Astrocyte (in vitro differentiated cells and primary cell): ENCODE results near the gene RASA1. TPM values are rescaled to one million over a fixed set of nuclear protein-coding genes. Genes with fewer than 3 reads are reported as not detected.

Source experiments
- DNase-seq: peaks from one replicate; pipeline ENCODE4 v3.0.0-alpha.2; 2010; ENCODE audit warnings: low read depth
- FAIRE-seq: peaks from 2 replicates; lab custom pipeline; 2011; peaks lifted over from hg19 to GRCh38; lab: Jason Lieb, UNC
- H2AFZ ChIP-seq: 2 replicates; pipeline ENCODE4 v1.6.0; 2012; ENCODE audit warnings: low read depth, low read length, inconsistent platforms
- H3K27ac ChIP-seq: 2 replicates; pipeline ENCODE4 v1.5.1; 2011; ENCODE audit warnings: low read depth, low read length, inconsistent platforms
- H3K27me3 ChIP-seq: 2 replicates; pipeline ENCODE4 v1.6.0; 2011; ENCODE audit warnings: low read length, inconsistent platforms; ENCODE audit not compliant: insufficient read depth
- H3K36me3 ChIP-seq: 2 replicates; pipeline ENCODE4 v1.5.1; 2011; ENCODE audit warnings: low read length, inconsistent platforms; ENCODE audit not compliant: insufficient read depth
- H3K4me1 ChIP-seq: 2 replicates; pipeline ENCODE4 v1.5.1; 2011; ENCODE audit warnings: low read length, inconsistent platforms; ENCODE audit not compliant: insufficient read depth
- H3K4me2 ChIP-seq: 2 replicates; pipeline ENCODE4 v1.6.0; 2012; ENCODE audit warnings: low read length, inconsistent platforms
- H3K4me3 ChIP-seq: 2 replicates; pipeline ENCODE4 v1.5.1; 2011; ENCODE audit warnings: low read depth, mild to moderate bottlenecking, low read length, inconsistent platforms; ENCODE audit not compliant: insufficient read depth
- H3K79me2 ChIP-seq: 2 replicates; pipeline ENCODE4 v1.6.0; 2012; ENCODE audit warnings: mild to moderate bottlenecking, low read length, inconsistent platforms; ENCODE audit not compliant: insufficient read depth
- H3K9ac ChIP-seq: 2 replicates; pipeline ENCODE4 v1.6.0; 2012; ENCODE audit warnings: mild to moderate bottlenecking, low read length, inconsistent platforms
- H3K9me3 ChIP-seq: 2 replicates; pipeline ENCODE4 v1.5.1; 2012; ENCODE audit warnings: low read depth, mild to moderate bottlenecking, low read length, inconsistent platforms; ENCODE audit not compliant: insufficient read depth
- H4K20me1 ChIP-seq: 2 replicates; pipeline ENCODE4 v1.6.0; 2012; ENCODE audit warnings: low read length, inconsistent platforms; ENCODE audit not compliant: insufficient read depth
- H3K27ac Mint-ChIP-seq: one replicate; pipeline ENCODE4 v1.8.0; 2021; ENCODE audit warnings: mild to moderate bottlenecking, mixed read lengths; ENCODE audit not compliant: unreplicated experiment
- H3K27me3 Mint-ChIP-seq: one replicate; pipeline ENCODE4 v1.8.0; 2021; ENCODE audit warnings: low read depth, mixed read lengths; ENCODE audit not compliant: unreplicated experiment
- H3K36me3 Mint-ChIP-seq: one replicate; pipeline ENCODE4 v1.8.0; 2021; ENCODE audit warnings: low read depth, mixed read lengths; ENCODE audit not compliant: unreplicated experiment
- H3K4me1 Mint-ChIP-seq: one replicate; pipeline ENCODE4 v1.8.0; 2021; ENCODE audit warnings: low read depth, mixed read lengths; ENCODE audit not compliant: unreplicated experiment
- H3K4me3 Mint-ChIP-seq: one replicate; pipeline ENCODE4 v1.8.0; 2021; ENCODE audit warnings: mild to moderate bottlenecking, moderate library complexity, mixed read lengths; ENCODE audit not compliant: unreplicated experiment
- H3K9me3 Mint-ChIP-seq: one replicate; pipeline ENCODE4 v1.8.0; 2021; ENCODE audit warnings: mild to moderate bottlenecking, mixed read lengths; ENCODE audit not compliant: unreplicated experiment
- CTCF ChIP-seq: IDR thresholded peaks from 2 replicates; pipeline ENCODE4 v1.5.1; 2011; ENCODE audit warnings: low read depth, mild to moderate bottlenecking, inconsistent platforms, low read length, moderate library complexity; ENCODE audit not compliant: insufficient read depth
- EZH2 ChIP-seq: IDR thresholded peaks from 2 replicates; pipeline ENCODE4 v1.6.1; 2012; ENCODE audit warnings: mild to moderate bottlenecking, low read length, inconsistent platforms; ENCODE audit not compliant: insufficient read depth
- total RNA-seq: library from RNA; stranded (reverse); gene quantifications from 2 replicates; pipeline ENCODE4 v1.2.1, GENCODE V29; 2021

The RASA1 gene
- total RNA-seq, 1 donor from 2014 or later, result 62.8 TPM

GRCh38 chr5:87258507-87258906 is 9.2 kb upstream of the RASA1 start:
- no peaks in the 10 kb centered on the region for H3K79me2 ChIP-seq

GRCh38 chr5:87260604-87261192 is 7.0 kb upstream of the RASA1 start:
- Histone ChIP-seq H3K4me2 (no peak overlapping the region), H3K27ac (no peak overlapping the region), H3K4me1 (no peaks in the 10 kb centered on the region), H3K4me3 (no peak overlapping the region), H3K27me3 (no peaks in the 10 kb centered on the region), H3K9me3 (no peaks in the 10 kb centered on the region), H4K20me1 (no peaks in the 10 kb centered on the region), H2AFZ (no peak overlapping the region), H3K79me2 (no peaks in the 10 kb centered on the region), H3K36me3 (no peaks in the 10 kb centered on the region), H3K9ac (no peak overlapping the region)
- FAIRE-seq, result no peak
- Mint-ChIP-seq H3K36me3 (no peaks in the 10 kb centered on the region), H3K4me3 (no peak overlapping the region), H3K27ac (no peak overlapping the region), H3K27me3 (no peaks in the 10 kb centered on the region), H3K9me3 (no peaks in the 10 kb centered on the region), H3K4me1 (peaks cover 2% of the 10 kb centered on the region)
- no peak for TF ChIP-seq CTCF
- DNase-seq, result no peak

More at GRCh38 chr5:87258507-87258906, 9.2 kb upstream of the RASA1 start:
- no peaks in the 10 kb centered on the region for H3K9me3 ChIP-seq
- Mint-ChIP-seq H3K27me3 (no peaks in the 10 kb centered on the region), H3K9me3 (no peaks in the 10 kb centered on the region), H3K36me3 (no peaks in the 10 kb centered on the region), H3K27ac (no peak overlapping the region), H3K4me3 (no peak overlapping the region), H3K4me1 (peaks cover 2% of the 10 kb centered on the region)
- DNase-seq (no peak), FAIRE-seq (no peak)
- H3K4me2 ChIP-seq, result no peak overlapping the region
- TF ChIP-seq EZH2, result no peak
- no peak for TF ChIP-seq CTCF
- H3K27ac ChIP-seq, result no peak overlapping the region
- H2AFZ ChIP-seq, result no peak overlapping the region
- no peaks in the 10 kb centered on the region for H3K36me3 ChIP-seq
- no peak overlapping the region for H3K4me3 ChIP-seq
- H3K27me3 ChIP-seq, result no peaks in the 10 kb centered on the region
- H3K4me1 ChIP-seq, result no peaks in the 10 kb centered on the region
- H3K9ac ChIP-seq, result no peak overlapping the region
- H4K20me1 ChIP-seq, result no peaks in the 10 kb centered on the region

GRCh38 chr5:87263498-87263897 is 4.2 kb upstream of the RASA1 start:
- H2AFZ ChIP-seq, result no peak overlapping the region
- no peak overlapping the region for H3K9ac ChIP-seq
- no peak overlapping the region for H3K4me2 ChIP-seq
- H4K20me1 ChIP-seq, result no peaks in the 10 kb centered on the region
- no peaks in the 10 kb centered on the region for H3K36me3 Mint-ChIP-seq
- no peak overlapping the region for H3K4me3 ChIP-seq
- H3K36me3 ChIP-seq, result no peaks in the 10 kb centered on the region
- DNase-seq (no peak), FAIRE-seq (no peak)
- TF ChIP-seq EZH2 (no peak), CTCF (no peak)
- H3K27ac ChIP-seq, result no peak overlapping the region
- no peaks in the 10 kb centered on the region for H3K27me3 Mint-ChIP-seq
- no peak overlapping the region for H3K27ac Mint-ChIP-seq
- no peak overlapping the region for H3K4me3 Mint-ChIP-seq
- no peaks in the 10 kb centered on the region for H3K9me3 Mint-ChIP-seq
- peaks cover 2% of the 10 kb centered on the region for H3K4me1 Mint-ChIP-seq
- H3K4me1 ChIP-seq, result no peaks in the 10 kb centered on the region
- H3K9me3 ChIP-seq, result no peaks in the 10 kb centered on the region
- H3K27me3 ChIP-seq, result no peaks in the 10 kb centered on the region
- H3K79me2 ChIP-seq, result peaks cover 7% of the 10 kb centered on the region
